ENCODE results near the gene C1GALT1. TPM values are rescaled to one million over a fixed set of nuclear protein-coding genes. Genes with fewer than 3 reads are reported as not detected.
"Not testable (repeated sequence)": the region's sequence is repeated elsewhere in the genome, so short reads cannot be mapped to it uniquely, and the experiment has no call there.

Gene C1GALT1
- total RNA-seq, 1 donor from 2014 or later = 34.9 TPM

GRCh38 chr7:7188742-7189141 lies 6.4 kb downstream of the C1GALT1 start:
- TF ChIP-seq CTCF (conservative IDR thresholded peaks at IDR 0.05; ENCODE audit: low read depth, low read length) = no peak
- no peak for DNase-seq (ENCODE audit: low read depth)

GRCh38 chr7:7190142-7190541 lies 7.8 kb downstream of the C1GALT1 start:
- H3K4me3 ChIP-seq (ENCODE audit: low read depth, low read length) = no peak overlapping the region
- no peak for TF ChIP-seq CTCF (conservative IDR thresholded peaks at IDR 0.05; ENCODE audit: low read depth, low read length)
- no peak for DNase-seq (ENCODE audit: low read depth)

More at GRCh38 chr7:7188742-7189141, 6.4 kb downstream of the C1GALT1 start:
- H3K4me3 ChIP-seq (ENCODE audit: low read depth, low read length) = no peak overlapping the region

- H3K4me3 ChIP-seq (ENCODE audit: low read depth, low read length) = no peak overlapping the region
- no peak for TF ChIP-seq CTCF (conservative IDR thresholded peaks at IDR 0.05; ENCODE audit: low read depth, low read length)
- DNase-seq (ENCODE audit: low read depth) = no peak
Measured at GRCh38 chr7:7191137-7191536, 8.8 kb downstream of the C1GALT1 start.

- DNase-seq (ENCODE audit: low read depth); H3K4me3 ChIP-seq (ENCODE audit: low read depth, low read length): not testable (repeated sequence)
Measured at GRCh38 chr7:7192798-7193788, 10.7 kb downstream of the C1GALT1 start.

- H3K4me3 ChIP-seq (ENCODE audit: low read depth, low read length); DNase-seq (ENCODE audit: low read depth): not testable (repeated sequence)
Measured at GRCh38 chr7:7199592-7199991, 17.2 kb downstream of the C1GALT1 start.

- DNase-seq (ENCODE audit: low read depth); H3K4me3 ChIP-seq (ENCODE audit: low read depth, low read length): not testable (repeated sequence)
Measured at GRCh38 chr7:7200255-7200654, 17.9 kb downstream of the C1GALT1 start.

GRCh38 chr7:7201578-7202374 lies 19.4 kb downstream of the C1GALT1 start:
- no peak for TF ChIP-seq CTCF (conservative IDR thresholded peaks at IDR 0.05; ENCODE audit: low read depth, low read length)
- H3K4me3 ChIP-seq (ENCODE audit: low read depth, low read length) = peak overlapping the region; percentile 17
- no peak for DNase-seq (ENCODE audit: low read depth)

- no peak for DNase-seq (ENCODE audit: low read depth)
- no peak for TF ChIP-seq CTCF (conservative IDR thresholded peaks at IDR 0.05; ENCODE audit: low read depth, low read length)
- H3K4me3 ChIP-seq (ENCODE audit: low read depth, low read length) = no peak overlapping the region
Measured at GRCh38 chr7:7202375-7202720, 20.0 kb downstream of the C1GALT1 start.

Data from epithelial cell of proximal tubule (primary cell).